D721Med (cell line): ENCODE measurements around the gene TNS1.

Source experiments
- DNase-seq: peaks from one replicate; pipeline ENCODE4 v3.0.0; 2011; ENCODE audit warnings: low spot score; ENCODE audit not compliant: insufficient read length
- FAIRE-seq: peaks from 2 replicates; lab custom pipeline; 2011; peaks lifted over from hg19 to GRCh38; lab: Jason Lieb, UNC
- CTCF ChIP-seq: IDR thresholded peaks from 2 replicates; pipeline ENCODE4 v1.5.1; 2012; ENCODE audit warnings: mild to moderate bottlenecking, control low read depth; ENCODE audit not compliant: insufficient read depth; ENCODE audit errors: missing control alignments

Gene TNS1

GRCh38 chr2:217956586-217957457 lies 46.0 kb downstream of the TNS1 start:
- FAIRE-seq (no peak), DNase-seq (no peak)
- no peak for TF ChIP-seq CTCF

GRCh38 chr2:217955881-217956493 lies 46.8 kb downstream of the TNS1 start:
- TF ChIP-seq CTCF, result no peak
- DNase-seq (no peak), FAIRE-seq (no peak)

- DNase-seq, result no peak
- TF ChIP-seq CTCF, result no peak
- no peak for FAIRE-seq
Observed at GRCh38 chr2:217954971-217955740, 47.6 kb downstream of the TNS1 start.

- FAIRE-seq (no peak), DNase-seq (no peak)
- no peak for TF ChIP-seq CTCF
Observed at GRCh38 chr2:217954469-217954868, 48.3 kb downstream of the TNS1 start.

- DNase-seq, result no peak
- no peak for TF ChIP-seq CTCF
- FAIRE-seq, result no peak
Observed at GRCh38 chr2:217954051-217954450, 48.7 kb downstream of the TNS1 start.

GRCh38 chr2:217953531-217953932 lies 49.3 kb downstream of the TNS1 start:
- DNase-seq, result no peak
- no peak for TF ChIP-seq CTCF
- no peak for FAIRE-seq
